Thyroid gland (tissue), 4 donors: ENCODE results near the gene ARHGDIB. TPM values are rescaled to one million over a fixed set of nuclear protein-coding genes. Genes with fewer than 3 reads are reported as not detected.

Experiments
- DNase-seq, 2 donors: peaks; one replicate each; pipeline ENCODE4 v3.0.0-alpha.2; 2019
- H3K27ac ChIP-seq, 3 donors: fragments of 200-600 bp; sonication (generic); 1 replicate in 2 of 3; 2 replicates in 1 of 3; pipeline ENCODE4 v1.5.1; 2016 to 2019; ENCODE audit warnings: mild to moderate bottlenecking in 1 of 3, moderate library complexity in 1 of 3
- H3K27me3 ChIP-seq: fragments of 200-600 bp; sonication (generic); one replicate; pipeline ENCODE4 v1.5.1; 2019
- H3K36me3 ChIP-seq, 2 donors: fragments of 200-600 bp; sonication (generic); one replicate each; pipeline ENCODE4 v1.5.1; 2016 to 2019
- H3K4me1 ChIP-seq, 2 donors: fragments of 200-600 bp; sonication (generic); one replicate each; pipeline ENCODE4 v1.5.1; 2017 to 2019
- H3K4me3 ChIP-seq, 3 donors: fragments of 200-600 bp; sonication (generic); replicated peaks in 1 of 3; 1 replicate in 2 of 3; 2 replicates in 1 of 3; pipeline ENCODE4 v1.5.1; 2016; ENCODE audit warnings: mild to moderate bottlenecking in 1 of 3
- H3K9me3 ChIP-seq: fragments of 200-600 bp; sonication (generic); one replicate; pipeline ENCODE4 v1.5.1; 2017
- POLR2A ChIP-seq, 2 donors: fragments of 450-650 bp; IDR thresholded peaks; one replicate each; pipeline ENCODE4 v1.6.1; 2017; ENCODE audit warnings: antibody characterized with exemption in 2 of 2, mild to moderate bottlenecking in 2 of 2, moderate library complexity in 1 of 2
- WGBS, 2 donors: methylation state at CpG; one replicate each; pipeline ENCODE4 v1.1.5; 2017; 5-methylcytosine and 5-hydroxymethylcytosine counted together
- intact Hi-C: fragments of 100-400 bp; cut with DNase I; formaldehyde crosslinking; loops from one replicate; pipeline ENCODE4 v1.15.1; 2023
- total RNA-seq, 4 donors: library from RNA; depleted of rRNA; stranded (reverse); fragments of >200 nt; gene quantifications; one replicate each; pipeline ENCODE4 v1.2.3, GENCODE V29; 2016
- TF ChIP-seq, protein P1 (sequence below), 6 experiments: fragments of 200-600 bp in 3 of 6; fragments of 450-650 bp in 3 of 6; sonication (generic) in 3 of 6; IDR thresholded peaks; one replicate each; pipeline ENCODE4 v1.5.1; 2016 to 2019; ENCODE audit warnings: antibody characterized with exemption in 6 of 6, mild to moderate bottlenecking in 2 of 6, inconsistent platforms in 1 of 6, moderate library complexity in 1 of 6

The ARHGDIB gene
- total RNA-seq, 4 donors from 2014 or later = 54.4 to 107 (median 65.9) TPM

- Histone ChIP-seq H3K36me3 (no peaks in the 10 kb centered on the region), H3K9me3 (no peaks in the 10 kb centered on the region), H3K27ac (peak overlapping the region; percentile 28 to 61 (median 48)), H3K27me3 (no peaks in the 10 kb centered on the region), H3K4me1 (peaks cover 7 to 8% of the 10 kb centered on the region in 2 donors), H3K4me3 (no peak overlapping the region)
- TF ChIP-seq, protein P1, sequence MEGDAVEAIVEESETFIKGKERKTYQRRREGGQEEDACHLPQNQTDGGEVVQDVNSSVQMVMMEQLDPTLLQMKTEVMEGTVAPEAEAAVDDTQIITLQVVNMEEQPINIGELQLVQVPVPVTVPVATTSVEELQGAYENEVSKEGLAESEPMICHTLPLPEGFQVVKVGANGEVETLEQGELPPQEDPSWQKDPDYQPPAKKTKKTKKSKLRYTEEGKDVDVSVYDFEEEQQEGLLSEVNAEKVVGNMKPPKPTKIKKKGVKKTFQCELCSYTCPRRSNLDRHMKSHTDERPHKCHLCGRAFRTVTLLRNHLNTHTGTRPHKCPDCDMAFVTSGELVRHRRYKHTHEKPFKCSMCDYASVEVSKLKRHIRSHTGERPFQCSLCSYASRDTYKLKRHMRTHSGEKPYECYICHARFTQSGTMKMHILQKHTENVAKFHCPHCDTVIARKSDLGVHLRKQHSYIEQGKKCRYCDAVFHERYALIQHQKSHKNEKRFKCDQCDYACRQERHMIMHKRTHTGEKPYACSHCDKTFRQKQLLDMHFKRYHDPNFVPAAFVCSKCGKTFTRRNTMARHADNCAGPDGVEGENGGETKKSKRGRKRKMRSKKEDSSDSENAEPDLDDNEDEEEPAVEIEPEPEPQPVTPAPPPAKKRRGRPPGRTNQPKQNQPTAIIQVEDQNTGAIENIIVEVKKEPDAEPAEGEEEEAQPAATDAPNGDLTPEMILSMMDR (IDR thresholded peaks at IDR 0.05) = no peak
- no peak for TF ChIP-seq POLR2A (IDR thresholded peaks at IDR 0.05)
- intact Hi-C loops = no loop called here
- 60 to 62% methylated on average over 7 of the region's 7 CpGs for WGBS, 2 donors
- peak; percentile 45 to 53 for DNase-seq
Observed at GRCh38 chr12:14892726-14893505, 68.5 kb downstream of the ARHGDIB start.

Other genes starting within 250 kb of the ARHGDIB start
- 10 to 100 TPM; 23.3 to 34.7 (median 29.6) TPM for gene WBP11, start 158.1 kb downstream of the ARHGDIB start, total RNA-seq
- gene C12orf60, start 157.9 kb downstream of the ARHGDIB start, total RNA-seq = 1 to 10 TPM in 1 of 4 donors, under 1 TPM in 3; 0.33 to 2.5 (median 0.73) TPM
- 1 to 10 TPM in 1 of 4 donors, under 1 TPM in 2, not detected in 1; 0.83 to 1.3 (median 0.89) TPM for gene SMCO3, start 147.4 kb downstream of the ARHGDIB start, total RNA-seq
- gene ART4, start 118.1 kb downstream of the ARHGDIB start, total RNA-seq = 10 to 100 TPM in 2 of 4 donors, 1 to 10 TPM in 2; 5.5 to 26.5 (median 10.8) TPM
- 1,000 to 10,000 TPM in 1 of 4 donors, 100 to 1,000 TPM in 3; 319 to 1,014 (median 397) TPM for gene MGP, start 75.7 kb downstream of the ARHGDIB start, total RNA-seq
- gene ERP27, start 23.1 kb downstream of the ARHGDIB start, total RNA-seq = 10 to 100 TPM in 1 of 4 donors, 1 to 10 TPM in 1, under 1 TPM in 1, not detected in 1; 0.88 to 24.3 (median 5.0) TPM
- gene PDE6H, start 11.4 kb upstream of the ARHGDIB start, total RNA-seq = not detected